Neutrophil (primary cell): ENCODE data around the gene EXOG.

ENCODE experiments used
- H3K27ac ChIP-seq: fragments of 200-600 bp; sonication (generic); 2 replicates; pipeline ENCODE4 v1.5.1; 2016; ENCODE audit warnings: mild to moderate bottlenecking, moderate library complexity
- H3K27me3 ChIP-seq: fragments of 200-600 bp; sonication (generic); 2 replicates; pipeline ENCODE4 v1.6.0; 2016; ENCODE audit warnings: mild to moderate bottlenecking
- H3K36me3 ChIP-seq: fragments of 200-600 bp; sonication (generic); 2 replicates; pipeline ENCODE4 v1.5.1; 2017
- H3K4me1 ChIP-seq, 2 experiments: fragments of 200-600 bp in 1 of 2; sonication (generic) in 1 of 2; 1 replicate in 1 of 2; 2 replicates in 1 of 2; pipeline versions ENCODE4 v1.5.1 to v1.6.1; 2013 to 2016; ENCODE audit warnings: low read depth in 1 of 2, low read length in 1 of 2, mild to moderate bottlenecking in 1 of 2, moderate library complexity in 1 of 2; ENCODE audit not compliant: control insufficient read depth in 1 of 2, insufficient read depth in 1 of 2
- H3K4me3 ChIP-seq, 2 experiments: fragments of 200-600 bp in 1 of 2; sonication (generic) in 1 of 2; 1 replicate in 1 of 2; 2 replicates in 1 of 2; pipeline ENCODE4 v1.5.1; 2013 to 2016; ENCODE audit warnings: low read depth in 1 of 2, low read length in 1 of 2, mild to moderate bottlenecking in 1 of 2, moderate library complexity in 1 of 2
- H3K9me3 ChIP-seq: fragments of 200-600 bp; sonication (generic); 2 replicates; pipeline ENCODE4 v1.5.1; 2016
- CTCF ChIP-seq: fragments of 200-600 bp; sonication (generic); IDR thresholded peaks from 2 replicates; pipeline ENCODE4 v1.5.1; 2016; ENCODE audit warnings: antibody characterized with exemption

Gene EXOG

DNA sequence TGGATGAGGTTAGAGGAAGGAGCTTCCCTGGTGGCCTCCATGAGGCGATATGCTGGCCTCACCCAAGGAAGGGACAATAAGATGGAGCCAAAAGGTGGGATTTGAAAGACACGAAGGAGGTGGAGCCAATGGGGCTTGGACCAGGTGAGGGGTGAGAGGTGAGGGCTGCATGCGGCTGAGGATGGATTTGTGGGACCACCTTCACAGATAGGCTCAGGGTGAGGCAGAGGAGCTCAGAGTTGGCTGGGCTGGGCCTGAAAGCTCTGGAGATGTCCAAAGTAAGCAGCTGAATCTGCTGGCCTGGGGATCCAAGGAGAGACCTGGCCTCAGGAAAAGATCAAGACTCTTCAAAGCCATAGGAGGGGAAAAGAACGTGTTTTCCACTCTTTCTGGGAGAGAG, 49.8 kb downstream of the EXOG start:
- H3K27ac ChIP-seq: no peak overlapping the region
- no peaks in the 10 kb centered on the region for H3K9me3 ChIP-seq
- H3K36me3 ChIP-seq: no peaks in the 10 kb centered on the region
- H3K4me3 ChIP-seq: no peak overlapping the region
- TF ChIP-seq CTCF: no peak
- H3K27me3 ChIP-seq: no peaks in the 10 kb centered on the region
- no peaks in the 10 kb centered on the region for H3K4me1 ChIP-seq

DNA sequence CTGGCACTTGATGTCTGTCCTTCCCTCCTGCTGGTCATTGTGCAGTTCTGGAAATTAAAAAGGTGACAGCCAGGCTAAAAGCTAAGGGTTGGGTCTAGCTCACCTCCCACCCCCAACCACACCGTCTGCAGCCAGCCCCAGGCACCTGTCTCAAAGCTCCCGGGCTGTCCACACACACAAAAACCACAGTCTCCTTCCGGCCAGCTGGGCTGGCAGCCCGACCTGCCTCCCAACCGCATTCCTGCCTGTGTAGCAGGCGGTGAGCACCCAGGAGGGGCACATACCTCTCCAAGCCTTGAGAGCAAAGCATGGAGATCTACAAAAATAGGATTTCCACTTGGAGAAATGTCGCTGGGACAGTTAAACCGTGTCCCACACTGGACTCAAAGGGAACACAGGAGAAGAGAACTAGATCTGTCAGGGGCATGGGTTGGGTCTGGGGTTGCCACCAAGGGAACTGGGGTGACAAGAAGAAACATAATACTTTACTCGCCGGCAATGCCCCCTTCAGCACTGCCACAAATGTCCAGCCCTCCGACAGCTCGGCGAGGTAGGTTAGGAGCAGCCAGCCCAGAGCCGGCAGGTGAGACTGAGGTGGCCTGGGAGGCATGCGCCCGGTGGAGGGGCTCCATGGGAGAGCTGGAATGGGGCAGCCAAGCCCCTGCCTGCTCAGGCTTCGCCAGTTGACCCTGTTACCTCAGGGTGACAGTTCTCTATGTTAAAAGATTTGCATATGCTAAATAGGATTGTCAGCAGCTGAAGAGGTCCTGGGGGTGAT, 52.2 kb downstream of the EXOG start:
- Histone ChIP-seq H3K9me3 (no peaks in the 10 kb centered on the region), H3K27me3 (no peaks in the 10 kb centered on the region), H3K36me3 (no peaks in the 10 kb centered on the region), H3K27ac (no peak overlapping the region), H3K4me3 (no peak overlapping the region), H3K4me1 (no peaks in the 10 kb centered on the region)
- no peak for TF ChIP-seq CTCF

GRCh38 chr3:38549082-38549481, 52.9 kb downstream of the EXOG start:
- H3K27ac ChIP-seq: no peak overlapping the region

GRCh38 chr3:38549486-38549885, 53.3 kb downstream of the EXOG start:
- TF ChIP-seq CTCF: no peak
- Histone ChIP-seq H3K4me3 (no peak overlapping the region), H3K36me3 (no peaks in the 10 kb centered on the region), H3K27ac (no peak overlapping the region), H3K4me1 (no peaks in the 10 kb centered on the region), H3K27me3 (no peaks in the 10 kb centered on the region), H3K9me3 (no peaks in the 10 kb centered on the region)

More at GRCh38 chr3:38549082-38549481, 52.9 kb downstream of the EXOG start:
- Histone ChIP-seq H3K27me3 (no peaks in the 10 kb centered on the region), H3K4me3 (no peak overlapping the region), H3K9me3 (no peaks in the 10 kb centered on the region), H3K4me1 (no peaks in the 10 kb centered on the region), H3K36me3 (no peaks in the 10 kb centered on the region)
- TF ChIP-seq CTCF: no peak

DNA sequence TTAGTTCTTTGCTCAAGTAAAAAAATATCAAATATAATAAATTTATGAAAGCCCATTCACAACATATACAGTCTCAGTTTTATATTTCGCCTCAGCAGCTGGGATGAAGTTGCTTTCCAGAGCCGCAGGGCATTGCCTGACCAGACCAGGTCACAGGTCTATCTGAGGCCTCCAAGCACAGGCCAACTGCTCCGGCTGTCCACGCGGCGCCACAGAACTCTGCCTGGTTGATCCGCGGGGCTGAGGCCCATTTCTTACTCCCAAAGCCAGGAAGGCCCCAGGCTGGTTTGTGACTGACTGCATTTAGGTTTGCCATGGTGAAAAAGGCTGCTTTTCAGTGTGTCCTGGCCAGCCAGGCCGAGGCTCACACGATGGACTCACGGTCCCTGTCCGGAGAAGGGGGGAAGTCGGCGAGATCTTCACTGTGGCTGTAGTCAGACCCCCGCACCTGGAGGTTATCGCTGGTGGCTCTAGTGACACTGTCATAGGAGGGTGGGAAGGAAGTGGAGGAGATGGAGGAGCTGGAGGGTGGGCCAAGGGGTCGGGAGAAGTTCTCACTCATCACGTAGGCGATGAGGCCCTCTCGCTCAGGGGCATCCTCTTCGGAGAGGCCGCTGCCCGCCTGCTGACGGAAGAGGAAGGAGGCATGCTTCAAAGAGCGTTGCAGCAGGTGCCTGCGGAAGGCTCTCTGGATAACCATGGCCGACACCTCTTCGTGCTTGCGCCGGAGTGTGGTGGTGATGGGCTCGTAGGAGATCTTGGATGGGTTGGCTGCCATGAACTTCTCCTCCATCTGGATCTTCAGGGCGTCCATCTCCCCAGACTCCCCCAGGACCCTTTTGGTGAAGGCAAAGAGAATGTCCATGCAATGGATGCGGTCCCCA, 54.1 kb downstream of the EXOG start:
- TF ChIP-seq CTCF: no peak
- no peaks in the 10 kb centered on the region for H3K9me3 ChIP-seq
- no peaks in the 10 kb centered on the region for H3K27me3 ChIP-seq

More for the DNA sequence above, 54.1 kb downstream of the EXOG start:
- Histone ChIP-seq H3K4me3 (no peak overlapping the region), H3K4me1 (no peaks in the 10 kb centered on the region), H3K27ac (no peak overlapping the region), H3K36me3 (no peaks in the 10 kb centered on the region)
